BLaER1 treated with 17β-estradiol and CSF1 and Interleukin-3, amounts not matched to agents 10 nM and 100 nM (cell line): ENCODE results near the gene IQUB.
"Not testable (repeated sequence)": the region's sequence is repeated elsewhere in the genome, so short reads cannot be mapped to it uniquely, and the experiment has no call there.

Source experiments
- H3K27ac ChIP-seq, 11 experiments: shearing (Covaris generic); formaldehyde crosslinking; 2 replicates each; pipeline ENCODE4 v1.8.1; 2022
- H3K27me3 ChIP-seq, 11 experiments: shearing (Covaris generic); formaldehyde crosslinking; 2 replicates each; pipeline ENCODE4 v1.8.1; 2022
- H3K36me3 ChIP-seq, 11 experiments: shearing (Covaris generic); formaldehyde crosslinking; 2 replicates each; pipeline ENCODE4 v1.8.1; 2022
- H3K4me1 ChIP-seq, 10 experiments: shearing (Covaris generic); formaldehyde crosslinking; 2 replicates each; pipeline ENCODE4 v1.8.1; 2022
- H3K4me2 ChIP-seq, 11 experiments: shearing (Covaris generic); formaldehyde crosslinking; 2 replicates each; pipeline ENCODE4 v1.8.1; 2022
- H3K4me3 ChIP-seq, 10 experiments: shearing (Covaris generic); formaldehyde crosslinking; 2 replicates each; pipeline ENCODE4 v1.8.1; 2022
- H3K9ac ChIP-seq, 11 experiments: shearing (Covaris generic); formaldehyde crosslinking; 2 replicates each; pipeline ENCODE4 v1.8.1; 2022
- H3K9me3 ChIP-seq, 11 experiments: shearing (Covaris generic); formaldehyde crosslinking; replicated peaks in 1 of 11; 2 replicates each; pipeline ENCODE4 v1.8.1; 2022
- H4K20me1 ChIP-seq, 11 experiments: shearing (Covaris generic); formaldehyde crosslinking; 2 replicates each; pipeline ENCODE4 v1.8.1; 2022
- Cebpa-rat ChIP-seq, 11 experiments: shearing (Covaris generic); IDR thresholded peaks; 2 replicates each; pipeline ENCODE4 v1.8.1; 2022

The IQUB gene

GRCh38 chr7:123417580-123417979 lies 116.8 kb downstream of the IQUB start:
- Histone ChIP-seq H3K27ac (no peak overlapping the region), H3K4me1 (peaks cover 0 to 14% (median 3%) of the 10 kb centered on the region in 10 experiments; a peak in 9 of 20 replicates), H4K20me1 (no peaks in the 10 kb centered on the region), H3K36me3 (peaks cover 0 to 4% (median 0%) of the 10 kb centered on the region in 11 experiments; a peak in 3 of 22 replicates), H3K4me2 (no peak overlapping the region), H3K9ac (no peak overlapping the region), H3K4me3 (peak overlapping the region in 2 of 10 experiments; percentile 13 to 17; a peak in 1 of 20 replicates), H3K9me3 (peaks cover 20 to 32% (median 27%) of the 10 kb centered on the region in 11 experiments), H3K27me3 (no peaks in the 10 kb centered on the region)
- TF ChIP-seq Cebpa-rat (IDR thresholded peaks at IDR 0.05) = no peak

- Histone ChIP-seq H3K4me1 (peaks cover 0 to 14% (median 3%) of the 10 kb centered on the region in 10 experiments; a peak in 9 of 20 replicates), H3K27me3 (no peaks in the 10 kb centered on the region), H3K36me3 (peaks cover 0 to 4% (median 0%) of the 10 kb centered on the region in 11 experiments; a peak in 3 of 22 replicates), H3K27ac (no peak overlapping the region), H3K4me2 (peak overlapping the region in 4 of 11 experiments; percentile 19 to 48 (median 35); a peak in 6 of 22 replicates), H4K20me1 (no peaks in the 10 kb centered on the region), H3K9me3 (peaks cover 20 to 32% (median 27%) of the 10 kb centered on the region in 11 experiments), H3K4me3 (no peak overlapping the region), H3K9ac (no peak overlapping the region)
- TF ChIP-seq Cebpa-rat (IDR thresholded peaks at IDR 0.05) = no peak
Observed at GRCh38 chr7:123415625-123416024, 118.8 kb downstream of the IQUB start.

GRCh38 chr7:123410273-123410904 lies 124.0 kb downstream of the IQUB start:
- Histone ChIP-seq H3K4me1 (peaks cover 0 to 4% (median 0%) of the 10 kb centered on the region in 10 experiments; a peak in 5 of 20 replicates), H3K9ac (no peak overlapping the region), H3K27me3 (no peaks in the 10 kb centered on the region), H3K27ac (no peak overlapping the region), H3K36me3 (no peaks in the 10 kb centered on the region), H3K4me2 (no peak overlapping the region), H3K4me3 (no peak overlapping the region), H3K9me3 (no peaks in the 10 kb centered on the region), H4K20me1 (no peaks in the 10 kb centered on the region)
- no peak for TF ChIP-seq Cebpa-rat (IDR thresholded peaks at IDR 0.05)

GRCh38 chr7:123407951-123408350 lies 126.4 kb downstream of the IQUB start:
- not testable (repeated sequence) for H3K27ac ChIP-seq, H3K27me3 ChIP-seq, H3K9me3 ChIP-seq, H3K4me3 ChIP-seq, H3K4me1 ChIP-seq, H3K4me2 ChIP-seq, H4K20me1 ChIP-seq, H3K9ac ChIP-seq, H3K36me3 ChIP-seq
